GM23248 (cell line): ENCODE data around the gene SMOC2. TPM values are rescaled to one million over a fixed set of nuclear protein-coding genes. Genes with fewer than 3 reads are reported as not detected.

ENCODE experiments used
- DNase-seq: peaks from one replicate; pipeline ENCODE4 v3.0.0-alpha.2; 2015
- H2AFZ ChIP-seq: fragments of 200-600 bp; sonication (generic); 2 replicates; pipeline ENCODE4 v1.6.1; 2016; ENCODE audit warnings: antibody characterized with exemption
- H3F3A ChIP-seq: fragments of 200-600 bp; sonication (generic); 2 replicates; pipeline ENCODE4 v1.6.1; 2016; ENCODE audit warnings: mild to moderate bottlenecking, antibody characterized with exemption, mixed run types; ENCODE audit not compliant: insufficient read depth
- H3K27ac ChIP-seq: fragments of 200-600 bp; sonication (generic); 2 replicates; pipeline ENCODE4 v1.5.1; 2016; ENCODE audit warnings: mild to moderate bottlenecking
- H3K27me3 ChIP-seq: fragments of 200-600 bp; sonication (generic); replicated peaks from 2 replicates; pipeline ENCODE4 v1.6.1; 2016; ENCODE audit warnings: mild to moderate bottlenecking; ENCODE audit not compliant: insufficient read depth
- H3K36me3 ChIP-seq: fragments of 200-600 bp; sonication (generic); 2 replicates; pipeline ENCODE4 v1.6.1; 2016; ENCODE audit warnings: low read depth, mild to moderate bottlenecking
- H3K4me1 ChIP-seq: fragments of 200-600 bp; sonication (generic); 2 replicates; pipeline ENCODE4 v1.6.1; 2016; ENCODE audit warnings: mild to moderate bottlenecking; ENCODE audit not compliant: insufficient read depth
- H3K4me2 ChIP-seq: fragments of 200-600 bp; sonication (generic); one replicate; pipeline ENCODE4 v1.6.1; 2016; ENCODE audit warnings: mild to moderate bottlenecking; ENCODE audit not compliant: unreplicated experiment
- H3K4me3 ChIP-seq: fragments of 200-600 bp; sonication (generic); 2 replicates; pipeline ENCODE4 v1.5.1; 2016; ENCODE audit warnings: mild to moderate bottlenecking
- H3K79me2 ChIP-seq: fragments of 200-600 bp; sonication (generic); 2 replicates; pipeline ENCODE4 v1.6.1; 2016; ENCODE audit warnings: mild to moderate bottlenecking; ENCODE audit not compliant: insufficient read depth
- H3K9ac ChIP-seq: fragments of 200-600 bp; sonication (generic); 2 replicates; pipeline ENCODE4 v1.6.1; 2016; ENCODE audit warnings: mild to moderate bottlenecking
- H3K9me2 ChIP-seq: fragments of 200-600 bp; sonication (generic); 2 replicates; pipeline ENCODE4 v1.6.1; 2016; ENCODE audit warnings: mixed run types, mild to moderate bottlenecking, moderate library complexity; ENCODE audit not compliant: insufficient read depth
- H3K9me3 ChIP-seq: fragments of 200-600 bp; sonication (generic); one replicate; pipeline ENCODE4 v1.6.1; 2017; ENCODE audit warnings: low read depth
- H4K20me1 ChIP-seq: fragments of 200-600 bp; sonication (generic); 2 replicates; pipeline ENCODE4 v1.6.0; 2016; ENCODE audit not compliant: insufficient read depth
- EZH2 ChIP-seq: fragments of 200-600 bp; sonication (generic); IDR thresholded peaks from 2 replicates; pipeline ENCODE4 v1.6.1; 2018; ENCODE audit warnings: antibody characterized with exemption, mild to moderate bottlenecking; ENCODE audit not compliant: insufficient read depth, poor library complexity, severe bottlenecking
- EZH2phosphoT487 ChIP-seq: fragments of 200-600 bp; sonication (generic); IDR thresholded peaks from 2 replicates; pipeline ENCODE4 v1.6.1; 2018; ENCODE audit warnings: antibody characterized with exemption, moderate library complexity, mild to moderate bottlenecking, low read depth; ENCODE audit not compliant: insufficient read depth
- WGBS, 2 experiments: methylation state at CpG; one replicate each; pipeline ENCODE4 v1.1.6; 2015 to 2017; ENCODE audit warnings: low lambda C conversion rate in 2 of 2, low coverage in 1 of 2; ENCODE audit errors: missing lambda C conversion rate in 2 of 2; 5-methylcytosine and 5-hydroxymethylcytosine counted together
- in situ Hi-C: fragments of 300-500 bp; cut with MboI; formaldehyde crosslinking; loops from 2 replicates; pipeline ENCODE4 v1.15.0; 2020
- polyA plus RNA-seq: library from polyadenylated mRNA; unstranded; fragments of >200 nt; fragmentation: Nextera tagmentation; extraction: Ambion mirVana; gene quantifications from 2 replicates; pipeline ENCODE4 v1.2.1, GENCODE V29; 2016
- total RNA-seq: library from RNA; depleted of rRNA; stranded (reverse); fragments of >200 nt; shearing (Covaris generic); gene quantifications from 2 replicates; pipeline ENCODE4 v1.2.3, GENCODE V29; 2014

SMOC2 gene
- total and polyA plus RNA-seq, 2 experiments from 2014 or later = not detected

DNA sequence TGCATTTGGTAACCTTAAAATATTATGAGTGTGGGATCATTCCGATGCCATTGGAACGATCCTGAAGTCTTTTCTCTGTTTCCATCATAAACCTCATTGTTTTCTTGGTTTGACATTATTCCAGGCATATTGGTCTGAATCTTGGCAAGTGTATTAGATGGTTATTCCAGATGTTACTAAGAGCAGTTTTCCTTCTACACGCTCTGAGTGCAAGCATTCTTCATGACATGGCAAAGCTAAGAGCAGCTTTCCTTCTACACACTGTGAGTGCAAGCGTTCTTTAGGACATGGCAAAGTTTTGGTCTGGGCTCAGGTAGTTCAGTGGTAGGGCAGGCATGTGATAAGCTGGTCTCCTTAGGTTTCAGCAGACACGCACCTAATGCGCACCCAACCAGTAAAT, 53.0 kb downstream of the SMOC2 start:
- no peaks in the 10 kb centered on the region for H3K4me1 ChIP-seq
- no peak overlapping the region for H2AFZ ChIP-seq
- H3F3A ChIP-seq = no peaks in the 10 kb centered on the region
- no peak overlapping the region for H3K4me3 ChIP-seq
- H4K20me1 ChIP-seq = no peaks in the 10 kb centered on the region
- WGBS, 2 experiments = 23 to 29% methylated on average over 6 of the region's 6 CpGs
- H3K4me2 ChIP-seq = no peak overlapping the region
- H3K9ac ChIP-seq = no peak overlapping the region
- in situ Hi-C loops = no loop called here
- no peaks in the 10 kb centered on the region for H3K79me2 ChIP-seq
- H3K36me3 ChIP-seq = no peaks in the 10 kb centered on the region
- no peaks in the 10 kb centered on the region for H3K9me2 ChIP-seq
- H3K27ac ChIP-seq = no peak overlapping the region
- H3K9me3 ChIP-seq = no peaks in the 10 kb centered on the region
- TF ChIP-seq EZH2phosphoT487 (no peak), EZH2 (no peak)
- H3K27me3 ChIP-seq = no peaks in the 10 kb centered on the region
- no peak for DNase-seq

DNA sequence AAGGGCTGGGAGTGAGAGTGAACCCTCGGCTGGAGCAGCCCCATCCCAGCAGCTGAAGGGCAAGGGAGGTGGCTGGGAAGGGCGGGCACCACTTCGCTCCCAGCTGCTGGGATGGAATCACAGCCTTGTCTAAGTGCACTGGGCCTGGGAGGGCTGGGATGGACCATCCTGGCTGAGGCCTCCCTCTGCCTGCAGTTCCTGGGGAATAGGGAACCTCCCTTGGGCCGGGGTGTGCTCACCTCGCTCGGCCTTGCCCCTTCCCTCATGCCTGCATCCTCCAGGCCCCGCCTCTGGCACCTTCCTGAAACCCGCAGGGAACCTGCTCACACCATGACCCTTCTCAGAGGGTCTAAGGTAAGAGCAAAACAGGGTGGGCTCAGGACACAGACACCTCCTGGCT, 53.7 kb downstream of the SMOC2 start:
- H3K9me2 ChIP-seq = no peaks in the 10 kb centered on the region
- H3K27ac ChIP-seq = no peak overlapping the region
- no peaks in the 10 kb centered on the region for H3F3A ChIP-seq
- no peak overlapping the region for H3K4me3 ChIP-seq
- no peaks in the 10 kb centered on the region for H4K20me1 ChIP-seq
- in situ Hi-C loops = no loop called here
- H3K36me3 ChIP-seq = no peaks in the 10 kb centered on the region
- H2AFZ ChIP-seq = no peak overlapping the region
- H3K79me2 ChIP-seq = no peaks in the 10 kb centered on the region
- no peaks in the 10 kb centered on the region for H3K4me1 ChIP-seq
- H3K4me2 ChIP-seq = no peak overlapping the region
- H3K9ac ChIP-seq = no peak overlapping the region
- DNase-seq = no peak
- 42 to 51% methylated on average over 8 of the region's 8 CpGs for WGBS, 2 experiments
- no peaks in the 10 kb centered on the region for H3K9me3 ChIP-seq
- H3K27me3 ChIP-seq = no peaks in the 10 kb centered on the region
- no peak for TF ChIP-seq EZH2
- no peak for TF ChIP-seq EZH2phosphoT487

DNA sequence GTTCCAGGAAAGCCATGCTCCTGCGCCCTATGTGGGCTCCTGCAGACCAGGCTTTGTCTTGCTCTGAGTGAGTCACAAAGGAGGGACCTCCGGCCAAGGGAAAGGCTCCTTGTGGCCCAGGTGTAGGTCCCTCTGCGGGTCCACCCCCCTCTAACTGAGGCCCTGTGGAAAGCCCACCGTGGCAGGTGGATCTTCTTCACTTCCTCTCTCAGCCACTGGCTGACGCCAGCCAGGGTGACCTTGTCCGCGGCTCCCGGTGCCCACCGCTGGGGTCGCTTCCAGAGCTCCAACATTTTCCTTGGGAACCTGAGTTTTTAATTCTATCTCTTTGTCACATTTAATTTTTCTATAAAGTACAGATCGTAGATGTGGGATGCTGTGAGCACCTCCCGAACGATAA, 54.1 kb downstream of the SMOC2 start:
- no peak overlapping the region for H2AFZ ChIP-seq
- in situ Hi-C loops = no loop called here
- no peaks in the 10 kb centered on the region for H3F3A ChIP-seq
- H3K4me2 ChIP-seq = no peak overlapping the region
- H3K36me3 ChIP-seq = no peaks in the 10 kb centered on the region
- WGBS, 2 experiments = 68 to 75% methylated on average over 13 of the region's 13 CpGs
- no peaks in the 10 kb centered on the region for H3K4me1 ChIP-seq
- no peak overlapping the region for H3K9ac ChIP-seq
- no peaks in the 10 kb centered on the region for H3K79me2 ChIP-seq
- H4K20me1 ChIP-seq = no peaks in the 10 kb centered on the region
- no peak for DNase-seq
- H3K9me3 ChIP-seq = no peaks in the 10 kb centered on the region
- no peak overlapping the region for H3K27ac ChIP-seq
- H3K9me2 ChIP-seq = no peaks in the 10 kb centered on the region
- no peak overlapping the region for H3K4me3 ChIP-seq
- no peaks in the 10 kb centered on the region for H3K27me3 ChIP-seq
- TF ChIP-seq EZH2 (no peak), EZH2phosphoT487 (no peak)

DNA sequence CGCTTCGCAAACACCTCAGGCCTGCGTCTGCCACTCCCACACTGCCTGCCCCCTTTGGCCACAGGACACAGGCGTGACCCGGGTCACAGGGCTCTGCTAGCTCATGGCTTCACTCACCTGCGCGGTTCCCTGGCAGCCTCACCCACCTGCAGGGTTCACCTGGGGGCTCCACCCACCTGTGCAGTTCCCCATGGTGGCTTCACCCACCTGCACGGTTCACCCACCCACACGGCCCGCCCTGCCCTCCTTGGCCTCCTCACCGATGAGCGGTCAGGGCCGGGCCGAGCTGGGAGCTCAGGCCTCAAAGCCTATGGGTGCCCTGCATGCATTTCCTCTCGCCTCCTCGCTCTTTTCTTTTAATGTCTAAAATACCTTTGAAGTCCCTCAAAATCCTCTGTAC, 54.7 kb downstream of the SMOC2 start:
- Histone ChIP-seq H3K36me3 (no peaks in the 10 kb centered on the region), H3K9me2 (no peaks in the 10 kb centered on the region), H3K4me1 (no peaks in the 10 kb centered on the region), H3K4me3 (no peak overlapping the region), H3K4me2 (no peak overlapping the region), H3K27me3 (no peaks in the 10 kb centered on the region), H3K9ac (no peak overlapping the region), H4K20me1 (no peaks in the 10 kb centered on the region), H3K79me2 (no peaks in the 10 kb centered on the region), H3K9me3 (no peaks in the 10 kb centered on the region), H3F3A (no peaks in the 10 kb centered on the region), H2AFZ (no peak overlapping the region), H3K27ac (no peak overlapping the region)
- 74 to 78% methylated on average over 16 of the region's 16 CpGs for WGBS, 2 experiments
- in situ Hi-C loops = no loop called here
- DNase-seq = no peak
- no peak for TF ChIP-seq EZH2
- no peak for TF ChIP-seq EZH2phosphoT487

DNA sequence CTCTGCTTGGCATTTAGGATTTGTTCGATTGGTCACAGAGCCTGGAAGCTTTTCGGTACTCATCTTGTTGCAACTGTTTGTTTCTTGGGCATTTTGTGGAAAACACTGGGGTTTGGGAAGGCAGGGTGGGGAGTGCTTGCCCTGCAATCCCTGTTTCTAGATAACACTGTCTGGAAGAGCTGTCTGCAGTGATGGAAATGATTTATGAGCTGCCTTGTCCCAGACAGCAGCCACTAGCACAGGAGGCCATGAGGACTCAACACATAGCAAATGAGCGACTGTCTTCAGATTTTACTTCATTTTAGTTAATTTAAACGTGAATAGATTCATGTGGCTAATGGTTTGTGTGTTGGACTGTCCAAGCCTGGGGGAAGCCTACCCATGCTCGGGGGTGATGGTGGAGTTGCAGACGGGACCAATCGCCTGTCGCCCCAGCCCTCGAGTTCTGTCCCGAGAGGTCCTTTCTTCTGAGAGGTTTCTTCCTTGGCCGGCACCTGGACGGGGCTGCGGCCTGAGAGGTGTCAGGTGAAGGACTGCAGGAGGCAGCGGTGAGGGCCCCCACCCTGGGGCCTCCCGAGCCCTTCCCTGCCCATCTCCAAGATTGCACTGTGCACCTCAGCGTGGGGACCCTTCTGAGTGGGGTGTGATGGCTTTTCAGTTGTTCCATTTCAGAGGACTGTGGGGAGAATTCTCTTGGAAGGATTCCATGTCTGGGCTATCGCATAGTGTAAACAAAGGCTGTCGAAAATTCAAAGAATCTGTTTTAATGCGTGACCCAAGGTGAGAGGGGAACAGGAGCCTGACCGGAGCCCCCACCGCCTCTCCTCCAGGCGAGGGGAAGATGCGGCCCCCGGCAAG, 55.4 kb downstream of the SMOC2 start:
- Histone ChIP-seq H3K79me2 (no peaks in the 10 kb centered on the region), H3K36me3 (no peaks in the 10 kb centered on the region), H3F3A (no peaks in the 10 kb centered on the region), H3K4me2 (no peak overlapping the region), H3K9ac (no peak overlapping the region), H3K4me1 (no peaks in the 10 kb centered on the region), H3K27me3 (no peaks in the 10 kb centered on the region), H3K27ac (no peak overlapping the region), H3K9me2 (no peaks in the 10 kb centered on the region), H2AFZ (no peak overlapping the region), H3K9me3 (no peaks in the 10 kb centered on the region), H4K20me1 (no peaks in the 10 kb centered on the region), H3K4me3 (no peak overlapping the region)
- TF ChIP-seq EZH2phosphoT487 (no peak), EZH2 (no peak)
- 57 to 67% methylated on average over 22 to 24 of the region's 24 CpGs for WGBS, 2 experiments
- DNase-seq = no peak
- in situ Hi-C loops = no loop called here
